GM18502 (cell line): Measurements from ENCODE around the gene TNFAIP3.

ENCODE experiments used
- ATAC-seq: cut with Tn5 transposase; IDR thresholded peaks from one replicate; pipeline ENCODE4 v1.9.1; 2021; ENCODE audit warnings: mild to moderate bottlenecking; ENCODE audit not compliant: unreplicated experiment, poor library complexity

TNFAIP3 gene

DNA sequence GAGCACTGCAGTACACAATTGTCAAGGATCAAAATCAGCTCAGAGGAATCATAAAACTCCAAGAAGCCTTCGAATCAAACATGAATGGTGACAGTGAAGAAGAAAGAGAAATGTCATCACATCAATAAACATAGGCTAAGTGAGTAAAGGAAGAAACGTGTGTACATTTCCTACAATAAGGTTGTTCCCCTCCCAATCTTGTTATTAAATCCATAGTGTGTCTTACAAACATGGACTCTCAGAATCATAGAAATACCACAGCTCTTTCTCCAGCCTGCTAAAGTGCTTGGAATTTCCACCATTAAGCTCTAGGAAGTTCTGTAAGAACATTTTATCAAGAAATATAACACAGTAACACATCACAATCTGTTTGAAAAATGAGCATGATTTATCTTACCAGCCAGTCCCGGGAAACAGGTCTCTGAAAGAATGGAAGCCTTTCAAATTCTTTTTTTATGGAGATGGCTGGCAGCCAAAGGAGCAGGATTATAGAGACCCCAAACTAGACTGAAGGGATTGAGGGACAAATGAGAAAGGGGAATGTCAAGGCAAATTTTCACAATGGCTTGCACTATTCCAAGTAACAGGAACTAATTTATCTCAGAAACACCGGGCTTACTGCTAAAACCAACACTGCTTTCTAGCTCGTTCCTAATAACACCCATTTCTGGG lies 4.5 kb upstream of the TNFAIP3 start:
- ATAC-seq: no peak

DNA sequence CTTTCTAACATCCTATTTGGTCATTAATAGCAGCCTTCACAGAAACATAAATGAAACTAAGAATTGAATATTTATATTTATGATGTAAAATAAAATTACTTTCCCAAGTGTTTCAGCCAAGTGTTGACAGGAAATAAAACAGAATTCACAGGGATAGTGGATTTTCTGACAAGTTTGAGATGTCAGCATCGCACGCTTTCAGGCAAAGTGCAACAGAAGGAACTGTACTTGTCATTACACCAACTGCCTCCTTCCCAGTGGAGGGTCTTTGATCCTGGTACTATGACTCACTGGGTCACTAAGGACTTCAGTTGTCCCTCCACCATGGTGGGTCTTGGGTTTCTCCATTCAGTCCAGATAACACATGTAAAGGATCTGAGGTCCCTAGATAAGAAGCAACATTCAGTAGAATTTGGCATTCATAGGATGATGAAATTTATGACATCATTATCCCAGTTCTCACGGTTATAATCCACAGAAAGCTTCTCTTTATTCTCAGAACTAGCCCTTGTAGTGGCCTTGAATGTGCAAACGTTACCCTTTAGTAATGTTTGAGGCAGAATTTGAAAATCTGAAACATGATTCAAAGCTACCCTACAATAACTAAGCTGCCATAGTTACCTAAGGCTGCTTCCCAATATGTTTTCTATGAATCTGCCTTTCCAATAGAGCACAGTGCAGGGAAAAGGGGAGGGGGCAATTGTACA lies 3.8 kb upstream of the TNFAIP3 start:
- no peak for ATAC-seq

- no peak for ATAC-seq
These were observed 2.1 kb upstream of the TNFAIP3 start for GRCh38 chr6:137864812-137865508.

DNA sequence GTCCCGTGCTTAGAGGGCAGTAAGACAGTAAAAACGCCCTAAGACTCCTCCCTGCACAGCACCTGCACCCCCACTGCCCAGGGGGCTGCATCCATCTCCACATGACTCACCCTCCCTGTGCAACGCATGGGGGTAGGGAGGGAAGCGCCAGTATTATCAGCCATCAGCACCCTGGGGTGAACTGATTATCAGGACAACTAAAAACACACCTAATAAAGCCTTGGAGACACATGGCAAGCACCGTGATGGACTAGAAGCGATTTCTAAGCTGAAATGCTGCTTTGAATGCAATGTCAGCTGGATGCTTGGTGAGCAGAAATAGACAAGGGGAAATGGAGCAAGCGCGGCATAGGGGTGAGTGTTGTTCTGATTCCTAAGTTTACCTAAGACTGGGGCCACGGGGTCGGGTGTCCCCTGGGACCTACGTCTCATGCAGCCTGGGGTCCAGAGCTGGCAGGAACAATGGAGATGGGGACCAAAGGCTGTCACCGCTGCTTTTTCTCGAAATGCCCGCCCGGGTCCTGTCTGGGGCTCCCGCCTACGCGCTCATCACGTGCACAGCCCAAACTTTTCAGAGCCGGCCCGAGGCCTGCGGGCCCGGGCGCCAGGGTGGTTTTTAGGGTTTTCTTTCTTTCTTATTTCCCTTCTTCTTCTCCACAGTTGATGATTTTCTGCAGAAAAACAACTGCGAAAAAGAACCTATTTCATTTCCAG lies 702 bp upstream of the TNFAIP3 start:
- ATAC-seq: peak; percentile 30

DNA sequence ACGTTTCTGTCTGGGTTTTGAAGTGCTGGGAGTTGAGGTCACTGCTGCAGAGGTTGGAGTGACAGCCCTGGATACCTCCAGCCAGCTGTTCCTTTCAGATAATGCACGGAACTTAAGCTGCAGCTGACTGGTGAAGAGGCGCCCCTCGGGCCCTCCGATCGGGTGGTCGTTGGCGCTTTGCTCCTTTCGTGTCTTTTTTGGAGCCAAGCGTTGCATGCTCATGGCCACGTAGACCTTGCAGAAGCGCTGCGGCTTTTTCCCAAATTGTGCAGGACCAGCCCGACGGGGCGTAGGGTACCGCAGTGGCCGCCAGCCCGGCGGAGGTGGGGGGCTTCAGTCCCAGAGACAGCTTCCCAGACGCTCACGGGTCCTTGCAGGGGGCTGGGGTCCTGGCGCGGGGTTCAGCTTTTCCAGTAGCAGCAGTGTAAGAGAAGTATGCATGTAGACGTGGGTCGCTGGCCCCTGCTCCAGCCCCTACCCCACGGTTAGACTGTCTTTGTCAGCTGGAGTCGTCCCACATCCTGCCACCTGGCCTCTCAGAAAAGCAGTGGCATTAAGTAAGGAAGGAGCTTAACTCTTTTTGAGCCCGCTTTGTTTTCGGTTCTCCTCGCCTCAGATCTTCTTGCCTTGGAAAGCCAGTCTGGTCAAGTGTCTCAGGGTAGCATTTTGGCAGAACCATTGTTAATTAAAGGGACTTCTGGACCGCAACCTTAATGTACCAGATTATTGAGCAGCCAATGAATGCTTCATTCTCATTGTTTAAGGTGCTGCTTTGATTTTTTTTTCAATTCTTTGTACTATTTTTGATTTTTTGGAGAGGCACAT lies 838 bp downstream of the TNFAIP3 start:
- ATAC-seq: peak; percentile 7

GRCh38 chr6:137868721-137869548 lies 1.9 kb downstream of the TNFAIP3 start:
- ATAC-seq: no peak

DNA sequence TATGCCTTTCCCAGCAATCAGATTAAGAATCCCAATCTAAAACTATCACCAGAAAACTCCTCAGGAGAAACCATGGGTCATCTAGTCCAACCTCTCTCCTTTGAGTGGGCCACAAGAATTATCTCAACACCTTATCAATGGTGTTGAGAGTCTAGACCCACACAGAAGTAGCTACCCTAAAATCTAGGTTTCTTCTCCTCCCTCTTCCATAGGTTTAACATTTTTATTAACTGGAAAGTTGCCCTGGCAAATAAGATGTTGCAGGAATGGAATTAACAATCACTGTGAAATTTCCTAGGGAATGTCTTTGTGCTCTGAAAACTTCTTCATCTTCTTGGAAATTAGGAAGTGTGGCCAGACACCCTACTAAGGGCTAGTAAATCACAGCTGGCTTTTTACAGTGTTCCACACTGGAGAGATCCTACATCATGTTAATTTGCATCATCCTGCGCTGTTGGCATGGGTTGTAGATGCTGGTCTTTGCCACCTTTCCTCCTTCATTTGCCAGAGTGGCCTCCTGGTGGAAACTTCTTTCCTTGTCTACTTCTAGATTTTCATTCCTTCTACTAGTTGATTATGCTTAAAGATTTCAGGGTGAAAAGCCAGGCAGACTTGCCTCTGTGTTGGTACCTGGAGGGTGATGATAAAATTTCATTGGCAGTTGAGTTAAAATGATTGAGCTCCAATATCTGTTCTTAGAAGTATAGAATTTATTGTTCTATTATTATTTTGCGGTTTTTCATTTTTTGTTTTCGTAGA lies 2.7 kb downstream of the TNFAIP3 start:
- no peak for ATAC-seq

GRCh38 chr6:137870308-137870644 lies 3.2 kb downstream of the TNFAIP3 start:
- no peak for ATAC-seq

GRCh38 chr6:137870744-137871247 lies 3.7 kb downstream of the TNFAIP3 start:
- peak; percentile 29 for ATAC-seq

- no peak for ATAC-seq
These were observed 4.2 kb downstream of the TNFAIP3 start for GRCh38 chr6:137871291-137871690.

- no peak for ATAC-seq
These were observed 4.9 kb downstream of the TNFAIP3 start for GRCh38 chr6:137871831-137872454.

- no peak for ATAC-seq
These were observed 5.6 kb downstream of the TNFAIP3 start for GRCh38 chr6:137872581-137873115.

GRCh38 chr6:137873273-137873762 lies 6.3 kb downstream of the TNFAIP3 start:
- ATAC-seq: peak; percentile 52

DNA sequence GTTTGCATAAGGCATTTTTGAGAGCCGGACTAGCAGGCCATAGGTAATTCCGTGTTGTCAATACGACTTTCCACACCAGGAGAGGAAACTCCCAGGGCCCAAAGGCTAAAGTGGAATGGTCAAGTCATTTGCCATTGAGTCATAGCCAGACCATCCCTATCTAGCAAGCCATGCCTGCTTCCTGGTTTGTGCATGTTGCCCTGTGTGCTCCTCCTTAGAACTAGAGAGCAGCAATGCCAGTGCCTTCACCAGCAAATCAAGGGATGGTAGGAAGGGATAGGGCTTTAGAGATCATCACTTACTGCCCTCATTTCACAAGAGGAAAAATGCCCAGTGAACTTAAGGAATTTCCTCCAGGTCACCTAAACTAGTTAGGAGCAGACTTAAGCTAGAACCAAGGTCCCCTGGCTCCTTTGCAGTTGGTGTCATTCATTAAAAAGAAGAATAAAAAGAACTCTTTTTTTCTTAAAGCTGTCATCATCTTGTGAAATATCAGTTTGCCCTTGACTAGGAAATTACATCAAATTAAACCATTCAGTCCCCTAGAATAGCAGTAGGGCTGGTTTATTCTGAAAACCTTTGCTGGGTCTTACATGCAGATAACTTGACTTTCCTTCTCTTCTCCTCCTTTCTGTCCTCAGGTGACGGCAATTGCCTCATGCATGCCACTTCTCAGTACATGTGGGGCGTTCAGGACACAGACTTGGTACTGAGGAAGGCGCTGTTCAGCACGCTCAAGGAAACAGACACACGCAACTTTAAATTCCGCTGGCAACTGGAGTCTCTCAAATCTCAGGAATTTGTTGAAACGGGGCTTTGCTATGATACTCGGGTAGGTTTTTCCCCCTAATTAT lies 7.4 kb downstream of the TNFAIP3 start:
- ATAC-seq: no peak

GRCh38 chr6:137875058-137875520 lies 8.0 kb downstream of the TNFAIP3 start:
- ATAC-seq: no peak

DNA sequence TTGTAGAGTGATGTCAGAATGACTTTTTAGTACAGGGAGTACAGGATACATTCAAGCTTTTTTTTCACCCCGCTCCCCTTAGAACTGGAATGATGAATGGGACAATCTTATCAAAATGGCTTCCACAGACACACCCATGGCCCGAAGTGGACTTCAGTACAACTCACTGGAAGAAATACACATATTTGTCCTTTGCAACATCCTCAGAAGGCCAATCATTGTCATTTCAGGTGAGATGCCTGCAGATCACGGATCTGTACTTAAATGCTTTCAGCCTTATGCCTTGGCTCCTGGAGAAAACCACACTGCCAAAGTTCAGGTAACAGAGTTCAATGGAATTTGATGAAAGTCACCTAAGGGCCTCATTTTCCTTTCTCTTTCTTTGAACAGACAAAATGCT lies 8.5 kb downstream of the TNFAIP3 start:
- no peak for ATAC-seq
